ENCODE measurements around the gene DTNB. TPM values are rescaled to one million over a fixed set of nuclear protein-coding genes. Genes with fewer than 3 reads are reported as not detected.
A peak's percentile ranks its signal among the peaks of the same experiment; 100 is the strongest.
"Not testable (repeated sequence)": the region's sequence is repeated elsewhere in the genome, so short reads cannot be mapped to it uniquely, and the experiment has no call there.

The DTNB gene
- total RNA-seq, 1 experiment from 2014 or later: 6.7 TPM

- DNase-seq (ENCODE audit: low read depth): no peak
Measured at GRCh38 chr2:25590921-25591505, 82.4 kb downstream of the DTNB start.

- DNase-seq (ENCODE audit: low read depth): no peak
Measured at GRCh38 chr2:25589676-25590205, 83.6 kb downstream of the DTNB start.

GRCh38 chr2:25588576-25588975 is 84.8 kb downstream of the DTNB start:
- no peak for DNase-seq (ENCODE audit: low read depth)

DNA sequence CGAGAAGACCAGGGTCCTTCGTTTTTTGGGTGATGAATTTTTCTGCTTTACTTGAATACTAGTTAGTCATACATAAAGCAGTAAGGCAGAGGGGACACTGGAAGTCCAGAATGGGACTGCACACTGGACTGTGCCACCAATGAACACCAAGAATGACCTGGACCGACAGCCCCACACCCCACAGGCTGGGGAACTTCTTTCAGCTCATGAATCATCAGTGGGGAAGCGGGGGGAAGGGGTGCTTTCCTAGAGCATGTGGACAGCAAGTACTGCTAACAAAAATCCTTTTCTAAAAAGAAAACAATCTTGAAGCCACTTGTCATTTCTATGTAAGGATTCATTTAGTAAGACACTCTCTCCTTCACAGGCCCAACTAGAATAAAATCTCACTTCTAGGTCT is 86.0 kb downstream of the DTNB start:
- peak; percentile 38 for DNase-seq (ENCODE audit: low read depth)

DNA sequence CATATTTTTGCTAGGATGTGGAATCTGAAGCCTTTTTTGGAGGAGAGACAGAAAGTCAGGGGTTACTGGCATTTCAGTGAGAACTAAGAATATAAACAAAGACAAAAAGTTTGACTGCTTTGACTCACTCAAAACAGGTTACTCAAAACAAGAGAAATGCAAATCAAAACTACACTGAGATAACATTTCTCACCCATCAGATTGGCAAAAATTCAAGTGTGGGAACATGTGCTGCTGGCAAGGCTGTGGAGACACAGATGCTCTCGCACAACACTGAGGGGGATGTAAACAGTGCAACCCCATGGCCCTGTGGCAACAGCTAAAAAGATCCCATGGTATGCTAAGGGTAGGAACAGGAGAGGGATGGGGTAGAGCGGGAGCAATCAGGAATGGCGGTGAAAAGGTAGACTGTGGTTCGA is 86.6 kb downstream of the DTNB start:
- peak; percentile 26 for DNase-seq (ENCODE audit: low read depth)

GRCh38 chr2:25585189-25585588 is 88.2 kb downstream of the DTNB start:
- peak; percentile 28 for DNase-seq (ENCODE audit: low read depth)

GRCh38 chr2:25582077-25582830 is 91.1 kb downstream of the DTNB start:
- DNase-seq (ENCODE audit: low read depth): no peak

DNA sequence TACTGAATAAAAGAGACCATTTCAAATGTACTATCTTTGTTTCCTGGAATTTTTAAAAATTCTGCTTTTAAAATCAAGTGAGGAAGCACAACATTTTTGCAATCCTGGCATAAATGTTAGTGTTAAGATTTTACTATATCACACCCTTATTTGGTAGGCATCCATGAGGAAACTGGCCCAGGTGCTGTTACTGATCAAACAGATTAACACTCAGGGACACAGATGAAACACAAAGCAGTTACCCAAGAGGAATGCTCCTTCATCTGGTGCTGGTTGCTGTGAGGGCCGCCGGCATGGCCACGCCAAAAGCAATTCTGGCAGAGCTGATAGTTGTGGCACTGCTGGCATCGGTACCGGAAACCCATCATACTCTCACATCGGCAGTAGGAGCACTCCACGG is 96.8 kb downstream of the DTNB start:
- DNase-seq (ENCODE audit: low read depth): no peak

GRCh38 chr2:25572638-25573037 is 100.7 kb downstream of the DTNB start:
- no peak for DNase-seq (ENCODE audit: low read depth)

GRCh38 chr2:25570161-25570845 is 103.1 kb downstream of the DTNB start:
- DNase-seq (ENCODE audit: low read depth): no peak

- DNase-seq (ENCODE audit: low read depth): peak; percentile 38
Measured at GRCh38 chr2:25567406-25567805, 106.0 kb downstream of the DTNB start.

GRCh38 chr2:25566694-25567093 is 106.7 kb downstream of the DTNB start:
- DNase-seq (ENCODE audit: low read depth): no peak

GRCh38 chr2:25566094-25566493 is 107.3 kb downstream of the DTNB start:
- DNase-seq (ENCODE audit: low read depth): no peak

DNA sequence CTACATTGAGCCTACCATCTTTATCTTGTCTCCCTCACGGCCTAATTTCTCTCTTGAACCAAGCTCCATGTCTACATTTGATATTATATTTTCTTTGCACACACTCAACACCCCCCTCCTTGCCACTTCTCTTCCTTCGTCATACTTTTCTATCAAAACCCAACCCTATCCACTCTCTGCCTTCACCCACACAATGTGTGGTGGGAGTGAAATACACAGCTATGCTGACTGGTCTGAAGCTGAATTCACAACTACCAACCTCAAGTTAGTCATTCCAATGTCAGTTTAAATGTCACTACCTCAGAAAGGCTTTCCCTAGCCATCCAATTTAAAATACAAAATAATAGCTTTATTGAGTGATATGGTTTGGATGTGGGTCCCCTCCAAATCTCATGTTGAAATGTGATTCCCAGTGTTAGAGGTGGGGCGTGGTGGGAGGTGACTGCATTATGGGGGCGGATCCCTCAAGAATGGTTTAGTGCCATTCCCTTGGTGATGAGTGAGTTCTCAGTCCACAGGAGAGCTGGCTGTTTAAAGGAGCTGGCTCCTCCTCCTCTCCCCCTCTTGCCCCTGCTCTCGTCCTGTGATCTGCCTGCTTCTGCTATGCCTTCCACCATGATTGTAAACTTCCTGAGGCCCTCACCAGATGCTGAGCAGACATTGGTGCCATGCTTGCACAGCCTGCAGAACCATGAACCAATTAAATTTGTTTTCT is 112.1 kb downstream of the DTNB start:
- DNase-seq (ENCODE audit: low read depth): no peak

DNA sequence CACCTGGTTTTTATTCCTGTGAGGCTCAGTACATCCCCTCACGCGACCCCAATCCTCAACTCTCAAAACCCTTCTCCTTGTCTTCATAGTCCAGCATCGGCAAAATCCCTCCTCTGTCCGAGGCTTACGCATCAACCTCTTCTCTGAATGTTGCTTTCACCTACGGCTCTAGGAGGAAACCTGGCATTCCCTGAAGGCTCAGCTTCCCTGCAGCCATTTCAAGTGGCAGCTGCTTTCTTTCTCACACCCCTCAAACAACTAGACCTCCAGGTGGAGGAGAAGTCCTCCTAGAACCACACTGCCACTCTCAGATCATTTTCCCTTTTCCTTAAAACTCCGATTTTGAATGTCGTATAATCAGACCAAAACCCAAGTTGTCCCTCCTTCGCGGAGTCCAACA is 114.2 kb downstream of the DTNB start:
- DNase-seq (ENCODE audit: low read depth): no peak

GRCh38 chr2:25558262-25558661 is 115.1 kb downstream of the DTNB start:
- peak; percentile 62 for DNase-seq (ENCODE audit: low read depth)

- DNase-seq (ENCODE audit: low read depth): no peak
Measured at GRCh38 chr2:25557179-25558036, 116.0 kb downstream of the DTNB start.

- DNase-seq (ENCODE audit: low read depth): no peak
Measured at GRCh38 chr2:25552318-25552717, 121.1 kb downstream of the DTNB start.

DNA sequence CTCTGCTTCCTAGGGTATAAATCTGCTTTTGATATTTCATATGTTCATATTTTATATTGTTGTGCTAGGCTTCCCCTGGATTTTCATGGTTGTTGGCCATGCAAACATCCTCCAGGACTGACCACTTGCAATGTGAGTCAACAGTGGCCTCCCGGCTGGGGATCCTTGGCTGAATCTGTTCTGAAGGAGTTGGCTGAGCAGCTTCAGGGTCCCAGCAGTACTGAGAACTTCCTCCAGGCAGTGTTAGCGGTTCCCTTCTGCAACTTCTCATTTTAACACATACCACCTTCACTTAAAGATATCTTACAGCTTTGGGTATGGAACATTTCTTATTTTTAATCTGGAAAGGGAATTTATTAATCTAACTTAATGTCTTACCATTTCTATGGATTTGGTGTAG is 122.1 kb downstream of the DTNB start:
- DNase-seq (ENCODE audit: low read depth): no peak

GRCh38 chr2:25549571-25549970 is 123.8 kb downstream of the DTNB start:
- not testable (repeated sequence) for DNase-seq (ENCODE audit: low read depth)

- no peak for DNase-seq (ENCODE audit: low read depth)
Measured at GRCh38 chr2:25548601-25549000, 124.8 kb downstream of the DTNB start.

Data from LHCN-M2 (cell line).